ENCODE data around the gene B4GALT1. TPM values are rescaled to one million over a fixed set of nuclear protein-coding genes. Genes with fewer than 3 reads are reported as not detected.

B4GALT1 gene
- total RNA-seq, 1 experiment from 2014 or later = 19.1 TPM

DNA sequence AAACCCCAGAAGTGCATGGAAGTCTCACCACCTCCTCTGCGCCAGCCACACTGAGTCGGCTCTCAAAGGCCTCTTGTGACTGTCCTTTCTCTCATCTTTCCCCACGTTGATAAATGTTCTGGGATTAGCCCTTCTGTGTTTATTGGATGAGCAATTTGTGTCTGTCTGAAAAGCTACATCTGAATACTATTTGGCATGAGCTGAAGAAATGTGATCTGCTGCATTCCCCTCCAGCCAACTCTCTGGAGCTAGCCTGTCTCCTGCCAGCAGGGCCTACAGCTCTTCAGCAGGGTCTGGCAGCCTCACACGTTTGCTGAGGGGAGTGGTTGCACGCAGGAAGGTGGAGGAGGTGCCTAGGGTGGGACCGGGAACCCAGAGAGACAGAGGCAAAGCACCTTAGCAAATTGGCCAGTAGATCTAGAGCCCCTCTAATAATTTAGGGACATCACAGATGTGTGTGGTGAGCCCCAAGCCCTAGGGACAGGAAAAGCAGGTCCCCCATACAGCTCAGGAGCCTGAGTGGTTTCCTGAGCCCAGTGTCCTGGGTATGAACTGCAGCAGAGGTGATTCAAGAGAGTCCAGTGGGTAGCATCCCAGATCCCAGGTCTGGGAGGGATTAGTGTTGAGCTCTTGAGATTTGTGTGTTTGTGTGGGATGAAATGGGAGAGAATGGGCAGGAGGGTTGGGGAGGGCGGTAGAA, 20.5 kb upstream of the B4GALT1 start:
- H3K4me1 Mint-ChIP-seq = peaks cover 16% of the 10 kb centered on the region
- TF ChIP-seq, protein P1, sequence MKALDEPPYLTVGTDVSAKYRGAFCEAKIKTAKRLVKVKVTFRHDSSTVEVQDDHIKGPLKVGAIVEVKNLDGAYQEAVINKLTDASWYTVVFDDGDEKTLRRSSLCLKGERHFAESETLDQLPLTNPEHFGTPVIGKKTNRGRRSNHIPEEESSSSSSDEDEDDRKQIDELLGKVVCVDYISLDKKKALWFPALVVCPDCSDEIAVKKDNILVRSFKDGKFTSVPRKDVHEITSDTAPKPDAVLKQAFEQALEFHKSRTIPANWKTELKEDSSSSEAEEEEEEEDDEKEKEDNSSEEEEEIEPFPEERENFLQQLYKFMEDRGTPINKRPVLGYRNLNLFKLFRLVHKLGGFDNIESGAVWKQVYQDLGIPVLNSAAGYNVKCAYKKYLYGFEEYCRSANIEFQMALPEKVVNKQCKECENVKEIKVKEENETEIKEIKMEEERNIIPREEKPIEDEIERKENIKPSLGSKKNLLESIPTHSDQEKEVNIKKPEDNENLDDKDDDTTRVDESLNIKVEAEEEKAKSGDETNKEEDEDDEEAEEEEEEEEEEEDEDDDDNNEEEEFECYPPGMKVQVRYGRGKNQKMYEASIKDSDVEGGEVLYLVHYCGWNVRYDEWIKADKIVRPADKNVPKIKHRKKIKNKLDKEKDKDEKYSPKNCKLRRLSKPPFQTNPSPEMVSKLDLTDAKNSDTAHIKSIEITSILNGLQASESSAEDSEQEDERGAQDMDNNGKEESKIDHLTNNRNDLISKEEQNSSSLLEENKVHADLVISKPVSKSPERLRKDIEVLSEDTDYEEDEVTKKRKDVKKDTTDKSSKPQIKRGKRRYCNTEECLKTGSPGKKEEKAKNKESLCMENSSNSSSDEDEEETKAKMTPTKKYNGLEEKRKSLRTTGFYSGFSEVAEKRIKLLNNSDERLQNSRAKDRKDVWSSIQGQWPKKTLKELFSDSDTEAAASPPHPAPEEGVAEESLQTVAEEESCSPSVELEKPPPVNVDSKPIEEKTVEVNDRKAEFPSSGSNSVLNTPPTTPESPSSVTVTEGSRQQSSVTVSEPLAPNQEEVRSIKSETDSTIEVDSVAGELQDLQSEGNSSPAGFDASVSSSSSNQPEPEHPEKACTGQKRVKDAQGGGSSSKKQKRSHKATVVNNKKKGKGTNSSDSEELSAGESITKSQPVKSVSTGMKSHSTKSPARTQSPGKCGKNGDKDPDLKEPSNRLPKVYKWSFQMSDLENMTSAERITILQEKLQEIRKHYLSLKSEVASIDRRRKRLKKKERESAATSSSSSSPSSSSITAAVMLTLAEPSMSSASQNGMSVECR (CRISPR knock-in tag; IDR thresholded peaks at IDR 0.05; ENCODE audit: borderline replicate concordance) = no peak
- TF ChIP-seq, protein P2, sequence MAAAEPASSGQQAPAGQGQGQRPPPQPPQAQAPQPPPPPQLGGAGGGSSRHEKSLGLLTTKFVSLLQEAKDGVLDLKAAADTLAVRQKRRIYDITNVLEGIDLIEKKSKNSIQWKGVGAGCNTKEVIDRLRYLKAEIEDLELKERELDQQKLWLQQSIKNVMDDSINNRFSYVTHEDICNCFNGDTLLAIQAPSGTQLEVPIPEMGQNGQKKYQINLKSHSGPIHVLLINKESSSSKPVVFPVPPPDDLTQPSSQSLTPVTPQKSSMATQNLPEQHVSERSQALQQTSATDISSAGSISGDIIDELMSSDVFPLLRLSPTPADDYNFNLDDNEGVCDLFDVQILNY (CRISPR knock-in tag; IDR thresholded peaks at IDR 0.05) = no peak
- TF ChIP-seq, protein P3, sequence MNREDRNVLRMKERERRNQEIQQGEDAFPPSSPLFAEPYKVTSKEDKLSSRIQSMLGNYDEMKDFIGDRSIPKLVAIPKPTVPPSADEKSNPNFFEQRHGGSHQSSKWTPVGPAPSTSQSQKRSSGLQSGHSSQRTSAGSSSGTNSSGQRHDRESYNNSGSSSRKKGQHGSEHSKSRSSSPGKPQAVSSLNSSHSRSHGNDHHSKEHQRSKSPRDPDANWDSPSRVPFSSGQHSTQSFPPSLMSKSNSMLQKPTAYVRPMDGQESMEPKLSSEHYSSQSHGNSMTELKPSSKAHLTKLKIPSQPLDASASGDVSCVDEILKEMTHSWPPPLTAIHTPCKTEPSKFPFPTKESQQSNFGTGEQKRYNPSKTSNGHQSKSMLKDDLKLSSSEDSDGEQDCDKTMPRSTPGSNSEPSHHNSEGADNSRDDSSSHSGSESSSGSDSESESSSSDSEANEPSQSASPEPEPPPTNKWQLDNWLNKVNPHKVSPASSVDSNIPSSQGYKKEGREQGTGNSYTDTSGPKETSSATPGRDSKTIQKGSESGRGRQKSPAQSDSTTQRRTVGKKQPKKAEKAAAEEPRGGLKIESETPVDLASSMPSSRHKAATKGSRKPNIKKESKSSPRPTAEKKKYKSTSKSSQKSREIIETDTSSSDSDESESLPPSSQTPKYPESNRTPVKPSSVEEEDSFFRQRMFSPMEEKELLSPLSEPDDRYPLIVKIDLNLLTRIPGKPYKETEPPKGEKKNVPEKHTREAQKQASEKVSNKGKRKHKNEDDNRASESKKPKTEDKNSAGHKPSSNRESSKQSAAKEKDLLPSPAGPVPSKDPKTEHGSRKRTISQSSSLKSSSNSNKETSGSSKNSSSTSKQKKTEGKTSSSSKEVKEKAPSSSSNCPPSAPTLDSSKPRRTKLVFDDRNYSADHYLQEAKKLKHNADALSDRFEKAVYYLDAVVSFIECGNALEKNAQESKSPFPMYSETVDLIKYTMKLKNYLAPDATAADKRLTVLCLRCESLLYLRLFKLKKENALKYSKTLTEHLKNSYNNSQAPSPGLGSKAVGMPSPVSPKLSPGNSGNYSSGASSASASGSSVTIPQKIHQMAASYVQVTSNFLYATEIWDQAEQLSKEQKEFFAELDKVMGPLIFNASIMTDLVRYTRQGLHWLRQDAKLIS (CRISPR knock-in tag; IDR thresholded peaks at IDR 0.05; ENCODE audit: borderline replicate concordance) = no peak
- no peak for TF ChIP-seq CREB1 (CRISPR knock-in tag; IDR thresholded peaks at IDR 0.05)
- no peak for TF ChIP-seq NFATC4 (CRISPR knock-in tag; IDR thresholded peaks at IDR 0.05)
- TF ChIP-seq, protein P4, sequence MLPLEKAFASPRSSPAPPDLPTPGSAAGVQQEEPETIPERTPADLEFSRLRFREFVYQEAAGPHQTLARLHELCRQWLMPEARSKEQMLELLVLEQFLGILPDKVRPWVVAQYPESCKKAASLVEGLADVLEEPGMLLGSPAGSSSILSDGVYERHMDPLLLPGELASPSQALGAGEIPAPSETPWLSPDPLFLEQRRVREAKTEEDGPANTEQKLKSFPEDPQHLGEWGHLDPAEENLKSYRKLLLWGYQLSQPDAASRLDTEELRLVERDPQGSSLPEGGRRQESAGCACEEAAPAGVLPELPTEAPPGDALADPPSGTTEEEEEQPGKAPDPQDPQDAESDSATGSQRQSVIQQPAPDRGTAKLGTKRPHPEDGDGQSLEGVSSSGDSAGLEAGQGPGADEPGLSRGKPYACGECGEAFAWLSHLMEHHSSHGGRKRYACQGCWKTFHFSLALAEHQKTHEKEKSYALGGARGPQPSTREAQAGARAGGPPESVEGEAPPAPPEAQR (CRISPR knock-in tag; IDR thresholded peaks at IDR 0.05) = no peak
- no peak for TF ChIP-seq SP1 (CRISPR knock-in tag; conservative IDR thresholded peaks at IDR 0.05)
- no peak for TF ChIP-seq JAZF1 (CRISPR knock-in tag; IDR thresholded peaks at IDR 0.05)
- TF ChIP-seq GRHL2 (CRISPR knock-in tag; IDR thresholded peaks at IDR 0.05; ENCODE audit: insufficient replicate concordance, severe bottlenecking) = no peak
- TF ChIP-seq, protein P5, sequence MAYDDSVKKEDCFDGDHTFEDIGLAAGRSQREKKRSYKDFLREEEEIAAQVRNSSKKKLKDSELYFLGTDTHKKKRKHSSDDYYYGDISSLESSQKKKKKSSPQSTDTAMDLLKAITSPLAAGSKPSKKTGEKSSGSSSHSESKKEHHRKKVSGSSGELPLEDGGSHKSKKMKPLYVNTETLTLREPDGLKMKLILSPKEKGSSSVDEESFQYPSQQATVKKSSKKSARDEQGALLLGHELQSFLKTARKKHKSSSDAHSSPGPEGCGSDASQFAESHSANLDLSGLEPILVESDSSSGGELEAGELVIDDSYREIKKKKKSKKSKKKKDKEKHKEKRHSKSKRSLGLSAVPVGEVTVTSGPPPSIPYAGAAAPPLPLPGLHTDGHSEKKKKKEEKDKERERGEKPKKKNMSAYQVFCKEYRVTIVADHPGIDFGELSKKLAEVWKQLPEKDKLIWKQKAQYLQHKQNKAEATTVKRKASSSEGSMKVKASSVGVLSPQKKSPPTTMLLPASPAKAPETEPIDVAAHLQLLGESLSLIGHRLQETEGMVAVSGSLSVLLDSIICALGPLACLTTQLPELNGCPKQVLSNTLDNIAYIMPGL (CRISPR knock-in tag; IDR thresholded peaks at IDR 0.05) = no peak
- TF ChIP-seq ZBTB21 (CRISPR knock-in tag; IDR thresholded peaks at IDR 0.05; ENCODE audit: borderline replicate concordance) = no peak
- TF ChIP-seq JUN (CRISPR knock-in tag; IDR thresholded peaks at IDR 0.05) = no peak
- TF ChIP-seq NFYB (CRISPR knock-in tag; conservative IDR thresholded peaks at IDR 0.05; ENCODE audit: low read depth) = no peak
- no peak for TF ChIP-seq ZNF219 (CRISPR knock-in tag; IDR thresholded peaks at IDR 0.05; ENCODE audit: borderline replicate concordance)
- TF ChIP-seq, protein P6, sequence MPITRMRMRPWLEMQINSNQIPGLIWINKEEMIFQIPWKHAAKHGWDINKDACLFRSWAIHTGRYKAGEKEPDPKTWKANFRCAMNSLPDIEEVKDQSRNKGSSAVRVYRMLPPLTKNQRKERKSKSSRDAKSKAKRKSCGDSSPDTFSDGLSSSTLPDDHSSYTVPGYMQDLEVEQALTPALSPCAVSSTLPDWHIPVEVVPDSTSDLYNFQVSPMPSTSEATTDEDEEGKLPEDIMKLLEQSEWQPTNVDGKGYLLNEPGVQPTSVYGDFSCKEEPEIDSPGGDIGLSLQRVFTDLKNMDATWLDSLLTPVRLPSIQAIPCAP (CRISPR knock-in tag; IDR thresholded peaks at IDR 0.05) = no peak
- CTCF ChIA-PET = interaction anchor here (0.5 to 1.5 kb wide), 3 partner anchors 12 to 550 kb away, joined by 3 to 4 read pairs (median 3); no protein-coding TSS in a partner anchor
- no peaks in the 10 kb centered on the region for H3K9me3 Mint-ChIP-seq
- H3K36me3 Mint-ChIP-seq = no peaks in the 10 kb centered on the region
- POLR2A ChIA-PET = no interaction called here
- H3K27me3 Mint-ChIP-seq (ENCODE audit: low read depth) = no peaks in the 10 kb centered on the region; the same call in 1 of the 2 replicates
- DNase-seq (ENCODE audit: low spot score) (no peak), ATAC-seq (peak; percentile 80)
- no peak overlapping the region for H3K27ac Mint-ChIP-seq
- H3K4me3 Mint-ChIP-seq = no peak overlapping the region

Measured in WTC11 (cell line).